HG03457 (cell line): Measurements from ENCODE around the gene SOX10.
"Not testable (repeated sequence)": the region's sequence is repeated elsewhere in the genome, so short reads cannot be mapped to it uniquely, and the experiment has no call there.

Experiments used
- ATAC-seq: cut with Tn5 transposase; IDR thresholded peaks from one replicate; pipeline ENCODE4 v1.9.1; 2021; ENCODE audit warnings: moderate number of reproducible peaks; ENCODE audit not compliant: unreplicated experiment

Gene SOX10

DNA sequence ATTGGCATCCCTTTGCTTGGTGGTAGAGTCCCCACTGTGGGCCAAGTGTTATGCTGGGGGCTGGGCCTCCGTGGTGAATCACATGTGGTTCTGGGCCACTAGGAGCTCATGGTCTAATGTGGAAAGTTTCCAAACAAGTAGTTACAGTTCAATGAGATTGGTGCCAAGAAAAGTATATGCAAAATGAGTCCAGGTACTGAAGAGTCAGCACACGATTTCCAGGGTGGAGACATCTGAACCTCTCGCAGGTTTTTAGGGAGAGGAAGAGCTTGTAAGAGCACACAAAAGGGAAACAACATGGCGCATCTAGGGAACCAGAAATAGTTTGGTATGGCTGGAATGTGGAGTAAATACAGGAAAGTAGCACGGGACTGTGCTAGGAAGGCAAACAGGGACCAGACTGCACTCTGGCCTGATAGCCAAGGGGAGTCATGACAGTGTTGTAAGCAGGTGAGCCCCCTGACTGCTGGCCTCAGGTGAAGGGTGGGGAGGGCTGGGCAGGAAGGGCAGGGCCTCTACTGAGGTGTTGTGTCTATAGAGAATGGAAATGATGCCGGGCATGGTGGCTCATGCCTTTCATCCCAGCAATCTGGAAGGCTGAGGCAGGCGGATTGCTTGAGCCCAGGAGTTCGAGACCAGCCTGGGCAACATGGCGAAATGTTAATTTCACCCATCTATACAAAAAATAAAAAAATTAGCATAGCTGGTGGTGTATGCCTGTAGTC is 18.3 kb downstream of the SOX10 start:
- no peak for ATAC-seq

DNA sequence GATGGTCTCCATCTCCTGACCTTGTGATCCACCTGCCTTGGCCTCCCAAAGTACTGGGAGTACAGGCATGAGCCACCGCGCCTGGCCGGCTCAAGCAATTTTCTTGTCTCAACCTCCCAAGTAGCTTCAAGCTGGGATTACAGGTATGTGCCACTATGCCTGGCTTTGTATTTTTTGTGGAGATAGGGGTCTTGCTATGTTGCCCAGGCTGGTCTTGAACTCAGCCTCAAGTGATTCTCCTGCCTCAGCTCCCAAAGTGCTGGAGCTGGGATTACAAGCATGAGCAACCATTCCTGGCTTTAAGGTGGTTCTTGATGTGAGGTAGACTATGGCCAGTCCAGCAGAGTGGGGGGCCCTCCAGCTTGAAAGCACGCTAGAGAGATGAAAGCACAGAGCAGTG is 23.3 kb downstream of the SOX10 start:
- no peak for ATAC-seq

DNA sequence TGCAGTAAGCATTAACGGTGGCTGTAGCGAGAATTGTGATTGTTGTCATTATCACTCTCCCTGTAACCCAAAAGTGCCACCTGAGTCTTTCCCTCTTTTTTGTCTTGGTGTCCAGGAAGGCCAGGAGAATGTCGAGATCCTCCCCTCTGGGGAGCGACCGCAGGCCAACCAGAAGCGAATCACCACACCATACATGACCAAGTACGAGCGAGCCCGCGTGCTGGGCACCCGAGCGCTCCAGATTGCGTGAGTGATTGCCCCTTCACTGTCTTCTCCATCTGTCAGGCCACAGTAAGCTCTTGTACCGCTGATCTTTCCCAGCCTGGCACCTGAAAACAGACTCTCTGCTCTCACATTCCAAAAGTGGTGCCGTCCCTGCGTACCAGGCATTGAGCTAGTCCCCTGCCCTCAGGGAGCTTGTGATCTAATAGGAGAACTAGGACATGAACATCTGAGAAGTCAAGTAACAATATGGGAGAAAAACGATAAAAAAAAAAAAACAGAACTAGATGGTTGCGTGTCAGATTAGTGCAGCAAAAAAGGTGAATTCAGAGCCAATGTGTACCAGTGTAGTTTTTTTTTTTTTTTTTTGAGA is 25.0 kb downstream of the SOX10 start:
- no peak for ATAC-seq

DNA sequence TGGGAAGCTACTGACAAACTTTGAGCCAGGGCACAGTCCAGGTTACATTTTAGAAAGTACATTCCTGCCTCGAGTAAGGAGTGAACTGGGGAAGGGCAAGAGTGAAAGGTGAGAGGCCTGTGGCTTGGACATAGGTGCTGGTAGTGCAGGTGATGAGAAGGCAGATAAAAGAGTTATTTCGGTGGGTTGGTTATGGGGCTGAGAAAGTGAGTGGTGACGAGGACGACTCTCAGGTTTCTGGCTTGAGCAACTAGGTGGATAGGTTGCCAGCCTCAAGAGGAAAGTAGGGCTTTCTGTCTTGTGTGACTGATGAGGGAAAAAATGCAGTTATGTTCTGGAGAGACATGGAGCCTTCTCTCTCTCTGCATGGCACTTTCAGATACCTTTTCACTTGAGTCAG is 27.1 kb downstream of the SOX10 start:
- no peak for ATAC-seq

DNA sequence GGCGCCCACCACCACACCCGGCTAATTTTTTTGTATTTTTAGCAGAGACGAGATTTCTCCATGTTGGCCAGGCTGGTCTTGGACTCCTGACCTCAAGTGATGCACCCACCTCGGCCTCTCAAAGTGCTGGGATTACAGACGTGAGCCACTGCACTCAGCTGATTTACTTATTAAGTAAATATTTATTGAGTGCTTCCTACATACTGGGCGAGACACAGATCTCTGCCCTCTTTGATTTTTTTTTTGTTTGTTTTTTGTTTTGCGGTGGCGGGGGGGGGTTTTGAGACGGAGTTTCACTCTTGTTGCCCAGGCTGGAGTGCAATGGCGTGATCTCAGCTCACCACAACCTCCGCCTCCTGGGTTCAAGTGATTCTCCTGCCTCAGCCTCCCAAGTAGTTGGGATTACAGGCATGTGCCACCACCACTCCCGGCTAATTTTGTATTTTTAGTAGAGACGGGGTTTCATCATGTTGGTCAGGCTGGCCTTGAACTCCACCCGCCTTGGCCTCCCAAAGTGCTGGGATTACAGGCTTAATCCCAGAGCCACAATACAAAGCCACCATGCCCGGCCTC is 28.4 kb downstream of the SOX10 start:
- ATAC-seq, result not testable (repeated sequence)

DNA sequence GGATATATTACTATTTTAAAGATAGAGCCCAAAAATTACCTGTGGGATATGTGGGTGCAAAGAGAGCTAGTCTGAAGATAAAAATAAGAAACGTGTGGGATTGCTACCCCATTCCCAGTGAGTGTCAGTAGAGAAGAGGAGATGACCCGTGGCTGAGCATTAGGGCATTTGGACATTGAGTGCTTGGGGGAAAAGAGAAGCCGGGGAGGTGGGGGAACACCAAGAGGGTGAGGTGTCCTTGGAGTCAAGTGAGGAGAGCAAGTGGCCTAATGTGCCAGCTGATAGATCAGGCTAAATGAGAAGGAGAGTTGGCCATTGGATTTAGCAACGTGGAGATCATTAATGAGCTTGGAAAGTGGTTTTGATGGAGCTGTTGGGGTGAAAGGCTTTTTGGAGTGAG is 29.7 kb downstream of the SOX10 start:
- no peak for ATAC-seq

DNA sequence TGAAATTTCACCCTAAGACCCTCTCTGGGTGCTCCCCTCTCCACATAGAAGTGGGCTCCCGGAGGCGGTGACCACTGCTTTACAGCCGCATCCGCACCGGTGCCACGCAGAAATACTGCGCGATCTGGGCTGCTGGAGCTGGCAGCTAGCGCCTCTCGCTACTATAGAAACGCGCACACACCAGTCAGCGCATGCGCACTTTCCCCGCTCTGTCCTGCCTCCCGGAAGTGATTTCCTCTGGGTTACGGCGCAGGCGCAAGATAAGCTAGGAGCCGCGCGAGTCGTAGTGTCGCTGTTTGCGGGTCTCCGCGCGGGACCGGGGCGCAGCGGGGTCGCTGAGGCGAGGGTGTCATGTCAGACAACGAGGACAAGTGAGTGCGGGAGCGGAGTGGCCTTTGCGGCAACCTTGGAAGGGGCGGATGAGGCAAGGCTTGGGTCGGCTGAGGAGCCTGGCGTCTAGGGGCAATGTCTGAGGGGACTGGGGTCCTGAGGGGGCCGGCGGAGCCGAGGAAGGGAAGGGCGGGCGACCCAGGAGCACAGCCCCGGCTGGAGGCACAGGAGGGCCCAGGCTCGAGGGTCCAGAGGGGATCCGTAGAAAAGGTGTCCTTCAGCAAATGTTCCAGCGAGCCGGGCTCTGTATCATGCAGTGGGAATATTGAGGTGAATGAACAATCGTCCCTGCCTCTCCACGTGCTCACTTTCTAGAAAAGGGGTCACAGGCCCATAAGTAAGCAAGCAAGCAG is 30.7 kb downstream of the SOX10 start, which contains the start of the genes C22orf23 and POLR2F:
TSS of gene C22orf23 (minus strand) at position 165 of the 743 bp plus-strand sequence. CDS start 452 bp downstream, outside the sequence.
TSS of gene POLR2F (plus strand) at position 263 of the 743 bp plus-strand sequence. CDS start at position 352, 89 bp downstream.
- peak; percentile 61 for ATAC-seq

DNA sequence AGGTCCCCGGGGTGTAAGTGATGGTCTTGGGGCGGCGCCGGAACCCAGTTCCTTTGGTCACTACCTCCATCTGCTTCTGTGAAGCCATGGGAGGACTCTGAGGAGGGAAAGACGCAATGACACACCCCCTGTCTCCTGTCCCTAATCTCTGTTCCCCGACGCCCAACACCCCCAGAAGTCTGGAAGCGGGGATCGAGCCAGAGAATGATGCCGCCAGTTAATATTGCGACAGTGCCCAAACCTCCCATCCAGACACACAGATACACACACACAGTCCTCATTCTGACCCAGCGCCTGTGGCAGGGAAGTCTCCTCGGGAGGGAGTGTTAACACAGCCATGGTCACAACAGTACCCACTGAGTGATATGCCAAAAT is 31.3 kb downstream of the SOX10 start:
- ATAC-seq, result peak; percentile 18

DNA sequence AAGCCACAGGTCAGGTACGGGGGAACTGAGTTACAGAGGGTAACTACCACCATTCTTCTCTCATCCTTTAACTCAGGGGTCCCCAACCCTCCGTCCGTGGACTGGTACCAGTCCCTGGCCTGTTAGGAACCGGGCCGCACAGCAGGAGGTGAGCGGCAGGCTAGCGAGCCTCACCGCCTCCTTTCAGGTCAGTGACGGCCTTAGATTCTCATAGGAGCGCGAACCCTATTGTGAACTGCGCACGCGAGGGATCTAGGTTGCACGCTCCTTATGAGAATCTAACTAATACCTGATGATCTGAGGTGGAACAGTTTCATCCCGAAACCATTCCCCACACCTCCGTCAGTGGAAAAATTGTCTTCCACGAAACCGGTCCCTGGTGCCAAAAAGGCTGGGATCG is 31.7 kb downstream of the SOX10 start:
- not testable (repeated sequence) for ATAC-seq

DNA sequence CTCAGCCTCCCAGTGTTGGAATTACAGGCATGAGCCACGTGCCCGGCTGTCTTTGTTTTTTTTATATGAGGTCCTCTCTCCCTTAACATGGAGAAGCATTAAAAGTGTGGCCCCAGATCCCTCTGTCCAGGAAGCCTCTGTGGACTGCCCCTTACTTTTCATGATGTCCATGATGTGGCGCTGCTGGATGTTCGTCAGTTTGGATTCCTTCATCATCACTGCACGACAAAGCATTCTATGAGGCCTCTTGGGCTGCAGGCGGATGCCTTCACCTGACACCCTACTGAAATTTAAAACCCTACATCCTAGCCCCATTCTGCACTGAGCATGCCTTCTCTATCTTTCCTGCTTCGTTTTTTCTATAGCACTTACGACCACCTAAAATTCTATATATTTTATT is 33.0 kb downstream of the SOX10 start:
- no peak for ATAC-seq

DNA sequence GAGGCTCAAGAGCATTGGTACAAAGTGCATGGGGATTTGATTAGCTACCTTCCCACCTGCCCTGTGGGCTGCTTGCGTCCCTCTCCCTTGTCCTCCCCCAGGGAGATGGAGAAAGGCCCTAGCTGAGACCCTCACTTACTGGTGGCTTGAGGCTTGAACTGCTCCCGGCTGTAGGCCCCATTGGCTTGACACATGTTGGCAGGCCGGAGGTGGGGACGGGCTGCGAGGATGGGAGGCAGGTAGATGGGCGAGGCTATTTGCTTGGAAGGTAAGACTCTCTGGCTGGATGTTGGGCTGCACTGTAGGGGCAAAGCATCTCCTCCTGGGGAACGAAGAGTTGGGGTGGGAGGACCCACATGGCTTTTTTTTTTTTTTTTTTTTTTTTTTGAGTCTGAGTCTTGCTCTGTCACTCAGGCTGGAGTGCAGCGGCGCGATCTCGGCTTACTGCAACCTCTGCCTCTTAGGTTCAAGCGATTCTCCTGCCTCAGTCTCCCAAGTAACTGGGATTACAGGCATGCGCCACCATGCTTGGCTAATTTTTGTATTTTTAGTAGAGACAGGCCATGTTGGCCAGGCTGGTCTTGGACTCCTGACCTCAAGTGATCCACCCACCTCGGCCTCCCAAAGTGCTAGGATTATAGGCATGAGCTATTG is 37.1 kb downstream of the SOX10 start:
- ATAC-seq, result not testable (repeated sequence)

DNA sequence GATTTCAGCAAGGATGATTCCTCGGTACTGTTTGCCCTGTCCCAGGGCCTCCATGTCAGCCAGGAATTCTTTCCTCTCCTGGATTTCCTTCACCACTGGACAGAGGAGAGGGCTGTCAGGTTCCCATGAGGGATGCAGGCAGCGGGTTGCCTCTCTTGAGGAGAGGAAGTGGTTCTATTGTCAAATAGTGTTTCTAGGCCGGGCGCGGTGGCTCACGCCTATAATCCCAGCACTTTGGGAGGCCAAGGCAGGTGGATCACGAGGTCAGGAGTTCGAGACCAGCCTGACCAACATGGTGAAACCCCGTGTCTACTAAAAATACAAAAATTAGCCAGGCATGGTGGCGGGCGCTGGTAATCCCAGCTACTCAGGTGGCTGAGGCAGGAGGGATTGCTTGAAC is 39.9 kb downstream of the SOX10 start:
- ATAC-seq, result not testable (repeated sequence)

DNA sequence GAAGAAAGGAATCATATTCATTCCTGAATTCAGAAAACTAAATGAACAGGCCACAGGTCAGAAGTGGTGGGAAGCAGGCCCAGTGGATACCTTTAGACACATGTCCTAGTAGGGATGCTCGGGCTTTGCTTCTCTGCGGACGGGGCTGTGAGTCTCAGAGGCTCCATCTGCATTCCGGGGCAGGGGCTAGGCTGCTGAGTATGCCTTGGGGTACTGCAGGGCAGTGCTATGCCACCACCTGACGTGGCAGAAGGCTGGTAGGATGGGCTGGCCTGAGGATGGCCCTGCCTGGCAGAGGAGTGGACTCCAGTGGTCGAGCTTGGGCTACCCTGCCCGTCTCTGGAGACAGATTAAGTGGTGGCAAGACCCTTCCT is 40.5 kb downstream of the SOX10 start:
- no peak for ATAC-seq

DNA sequence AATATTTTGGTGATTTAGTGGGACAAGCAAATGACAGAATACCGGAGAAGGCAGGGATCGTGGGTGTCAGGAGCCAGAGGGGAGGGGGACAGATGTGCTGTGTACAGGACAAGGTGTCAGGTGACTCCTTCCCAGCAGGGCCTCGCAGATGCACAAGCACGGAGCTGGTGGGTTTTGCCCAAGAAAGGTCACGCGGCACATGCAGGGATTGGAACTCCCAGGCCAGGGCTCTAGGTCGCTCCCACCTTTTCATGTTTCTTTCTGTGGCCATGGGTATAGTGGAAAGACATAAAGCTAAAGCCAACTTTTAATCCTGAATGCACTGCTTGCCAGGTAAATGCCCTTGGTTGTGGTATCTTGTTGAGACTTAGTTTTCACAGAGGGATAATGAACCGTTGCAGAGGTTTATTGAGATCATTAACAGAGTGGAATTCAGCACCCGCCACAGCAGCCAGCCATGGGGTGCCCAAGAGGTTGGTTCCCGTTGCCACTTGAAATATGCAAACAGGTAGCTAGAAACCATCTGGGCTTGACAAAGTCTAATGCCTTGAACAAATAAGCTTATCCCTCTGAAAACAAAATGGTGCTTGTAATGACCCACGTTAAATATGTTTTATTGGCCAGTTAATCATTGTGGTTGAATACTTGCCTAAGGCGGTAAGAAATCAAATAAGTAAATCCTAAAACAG is 41.1 kb downstream of the SOX10 start:
- ATAC-seq, result no peak

DNA sequence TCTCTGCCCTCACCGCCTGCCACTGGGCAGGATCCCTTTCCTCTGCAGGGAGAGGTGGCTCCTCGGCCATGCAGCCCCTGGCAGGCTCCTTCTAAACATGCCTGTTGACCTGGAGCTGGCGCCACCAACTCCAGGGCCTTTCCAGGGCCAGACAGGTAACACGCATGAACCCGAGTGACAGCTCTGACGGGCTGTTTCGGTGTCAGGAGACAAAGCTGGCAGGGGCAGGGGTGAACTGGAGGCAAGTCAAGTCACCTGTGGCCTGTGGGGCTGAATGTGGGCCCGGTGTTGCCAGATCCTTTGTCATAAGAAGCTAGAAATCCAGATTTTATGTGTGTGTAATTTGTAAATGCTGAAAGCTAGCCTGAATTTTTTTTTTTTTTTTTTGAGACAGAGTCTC is 42.2 kb downstream of the SOX10 start:
- ATAC-seq, result no peak

DNA sequence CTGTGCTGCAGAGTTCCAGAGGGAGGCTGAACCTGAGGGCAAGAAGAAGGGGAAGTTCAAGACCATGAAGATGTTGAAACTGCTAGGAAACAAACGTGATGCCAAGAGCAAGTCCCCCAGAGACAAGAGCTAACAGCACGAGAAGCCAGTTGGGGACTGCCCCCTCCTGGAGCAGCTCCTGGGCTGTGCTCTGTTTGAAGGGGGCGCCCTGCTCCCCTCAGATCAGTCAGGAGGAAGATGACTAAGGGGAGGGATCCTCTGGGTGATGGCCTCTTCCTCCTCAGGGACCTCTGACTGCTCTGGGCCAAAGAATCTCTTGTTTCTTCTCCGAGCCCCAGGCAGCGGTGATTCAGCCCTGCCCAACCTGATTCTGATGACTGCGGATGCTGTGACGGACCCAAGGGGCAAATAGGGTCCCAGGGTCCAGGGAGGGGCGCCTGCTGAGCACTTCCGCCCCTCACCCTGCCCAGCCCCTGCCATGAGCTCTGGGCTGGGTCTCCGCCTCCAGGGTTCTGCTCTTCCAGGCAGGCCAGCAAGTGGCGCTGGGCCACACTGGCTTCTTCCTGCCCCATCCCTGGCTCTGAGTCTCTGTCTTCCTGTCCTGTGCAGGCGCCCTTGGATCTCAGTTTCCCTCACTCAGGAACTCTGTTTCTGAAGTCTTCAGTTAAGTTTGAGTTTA is 43.5 kb downstream of the SOX10 start:
- ATAC-seq, result no peak

DNA sequence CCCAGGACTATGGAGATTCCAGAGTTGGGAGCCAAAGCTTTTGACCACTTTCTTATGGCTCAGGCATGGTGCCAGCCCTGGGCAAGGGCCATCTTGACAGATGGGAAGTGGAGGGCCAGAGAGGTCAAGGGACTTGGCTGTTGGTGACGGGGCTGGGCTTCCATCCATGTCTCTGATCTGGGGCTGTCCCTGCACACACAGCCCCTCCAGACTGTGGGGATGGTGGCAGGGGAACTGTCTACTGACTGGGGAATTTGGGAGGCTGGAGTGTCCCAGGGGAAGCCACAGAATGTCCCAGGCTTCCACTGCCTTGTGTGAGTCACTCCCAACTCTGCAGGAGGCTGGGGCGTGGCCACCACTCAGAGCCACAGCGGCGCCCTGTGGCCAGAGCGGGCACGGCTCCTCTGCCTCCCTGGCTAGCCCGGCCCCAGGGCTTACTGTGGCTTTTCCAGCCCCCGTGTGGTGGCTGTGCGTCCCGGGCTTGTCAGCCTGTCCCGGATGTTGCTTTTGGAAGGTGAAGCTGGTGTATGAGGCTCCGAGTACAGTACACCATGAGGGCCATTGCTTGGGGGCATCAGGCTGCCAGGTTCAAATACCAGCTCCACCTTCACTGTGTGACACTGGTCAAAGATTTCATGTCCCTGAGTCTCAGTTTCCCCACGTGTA is 50.5 kb downstream of the SOX10 start:
- ATAC-seq, result no peak

DNA sequence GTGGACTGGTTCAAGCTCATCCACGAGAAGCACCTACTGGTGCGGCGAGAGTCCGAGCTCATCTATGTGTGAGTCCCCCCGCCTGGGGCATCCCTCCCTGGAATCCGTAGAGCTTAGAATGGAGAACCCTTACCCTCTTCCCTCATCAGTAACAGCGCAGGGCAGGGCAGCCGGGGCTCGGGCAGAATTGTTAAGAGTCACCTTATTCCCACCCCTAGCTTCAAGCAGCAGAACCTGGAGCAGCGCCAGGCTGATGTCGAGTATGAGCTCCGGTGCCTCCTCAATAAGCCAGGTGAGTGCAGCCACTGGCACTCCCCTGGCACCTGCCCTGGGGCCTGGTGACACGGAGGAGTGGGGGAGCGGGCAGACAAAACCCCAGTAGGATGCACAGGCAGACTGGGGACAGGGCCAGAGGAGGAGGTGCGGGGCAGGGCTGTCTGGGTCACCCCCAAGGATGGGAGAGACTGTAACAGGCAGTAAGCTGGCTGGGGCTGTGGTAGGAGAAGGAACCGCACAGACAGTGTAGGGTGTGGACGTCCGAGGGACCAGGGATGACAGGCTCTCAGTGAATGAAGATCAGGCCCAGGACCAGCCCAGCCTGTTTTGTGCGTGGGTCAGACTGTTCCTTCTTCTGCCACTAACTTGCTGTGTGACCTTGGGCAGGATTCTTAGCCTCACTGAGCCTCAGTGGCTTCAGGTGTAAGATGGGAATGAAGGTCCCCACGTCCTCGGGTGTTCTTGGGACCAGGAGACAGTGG is 51.4 kb downstream of the SOX10 start:
- ATAC-seq, result no peak

DNA sequence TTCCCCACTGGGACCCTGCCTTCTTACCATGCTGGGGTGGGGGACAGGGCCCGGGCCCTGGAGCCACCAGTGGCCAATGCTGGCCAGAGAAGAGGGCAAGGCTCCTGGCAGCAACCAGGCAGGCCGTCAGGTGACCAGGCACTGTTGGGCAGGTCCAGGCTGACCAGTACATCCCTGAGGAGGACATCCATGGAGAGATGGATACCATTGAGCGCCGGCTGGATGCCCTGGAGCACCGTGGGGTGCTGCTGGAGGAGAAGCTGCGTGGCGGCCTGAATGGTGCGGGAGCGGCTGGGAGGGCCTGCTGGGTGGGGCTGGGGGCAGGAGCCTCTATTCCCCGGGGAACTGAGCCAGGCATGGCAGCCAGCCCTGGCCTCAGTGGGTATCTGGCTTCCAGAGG is 52.0 kb downstream of the SOX10 start:
- no peak for ATAC-seq
